H7 (cell line): ENCODE results near the gene CLDN5. TPM values are rescaled to one million over a fixed set of nuclear protein-coding genes. Genes with fewer than 3 reads are reported as not detected.
"Not testable (repeated sequence)": the region's sequence is repeated elsewhere in the genome, so short reads cannot be mapped to it uniquely, and the experiment has no call there.

Source experiments
- DNase-seq: peaks from one replicate; pipeline ENCODE4 v3.0.0; 2012
- H3K27me3 ChIP-seq: 2 replicates; pipeline ENCODE4 v1.6.0; 2011; ENCODE audit warnings: mild to moderate bottlenecking, low read length; ENCODE audit not compliant: control insufficient read depth, insufficient read depth
- H3K36me3 ChIP-seq: replicated peaks from 2 replicates; pipeline ENCODE4 v1.5.1; 2011; ENCODE audit warnings: low read length; ENCODE audit not compliant: control insufficient read depth, insufficient read depth
- H3K4me3 ChIP-seq: 2 replicates; pipeline ENCODE4 v1.5.1; 2011; ENCODE audit warnings: low read depth, mild to moderate bottlenecking, control low read depth, low read length, moderate library complexity; ENCODE audit not compliant: insufficient read depth
- total RNA-seq: library from RNA; depleted of rRNA; stranded (reverse); fragments of >200 nt; shearing (Covaris generic); gene quantifications from 2 replicates; pipeline ENCODE4 v1.2.3, GENCODE V29; 2014

Gene CLDN5
- total RNA-seq, 1 experiment from 2014 or later: 3.0 TPM

DNA sequence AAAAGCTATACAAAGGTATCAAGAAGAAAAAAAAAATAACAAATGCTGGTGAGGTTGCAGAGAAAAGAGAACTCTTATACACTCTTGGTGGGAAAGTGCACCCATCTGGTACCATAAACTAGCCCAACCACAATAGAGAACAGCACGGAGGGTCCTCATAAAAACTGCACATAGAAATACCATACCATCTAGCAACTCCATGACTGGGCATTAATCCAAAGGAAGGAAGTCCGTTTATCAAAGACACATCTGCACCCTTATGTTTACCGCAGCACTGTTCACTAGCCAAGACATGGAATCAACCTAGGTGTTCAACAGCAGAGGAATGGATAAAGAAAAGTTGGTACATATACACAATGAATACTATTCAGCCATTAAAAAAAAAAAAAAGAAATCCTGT, 10.8 kb upstream of the CLDN5 start:
- DNase-seq: no peak
- Histone ChIP-seq H3K27me3 (no peaks in the 10 kb centered on the region), H3K36me3 (no peaks in the 10 kb centered on the region), H3K4me3 (no peak overlapping the region)

DNA sequence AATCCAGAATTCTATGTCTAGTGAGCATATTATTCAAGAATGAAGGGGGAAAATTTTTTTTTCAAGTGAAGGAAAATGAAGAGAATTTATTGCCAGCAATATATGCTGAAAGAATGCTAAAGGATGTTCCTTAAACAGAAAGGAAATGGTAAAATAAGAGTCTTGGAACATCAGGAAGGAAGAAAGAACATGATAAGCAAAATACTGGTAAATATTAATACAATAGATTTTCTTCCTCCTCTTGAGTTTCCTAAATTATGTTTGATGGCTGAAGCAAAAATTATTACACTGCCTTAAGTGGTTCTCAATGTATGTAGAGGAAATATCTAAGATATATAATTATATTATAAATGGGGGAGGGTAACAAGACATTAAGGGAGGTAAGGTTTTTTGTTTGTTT, 9.6 kb upstream of the CLDN5 start:
- Histone ChIP-seq H3K27me3 (no peaks in the 10 kb centered on the region), H3K36me3 (no peaks in the 10 kb centered on the region), H3K4me3 (no peak overlapping the region)
- no peak for DNase-seq

DNA sequence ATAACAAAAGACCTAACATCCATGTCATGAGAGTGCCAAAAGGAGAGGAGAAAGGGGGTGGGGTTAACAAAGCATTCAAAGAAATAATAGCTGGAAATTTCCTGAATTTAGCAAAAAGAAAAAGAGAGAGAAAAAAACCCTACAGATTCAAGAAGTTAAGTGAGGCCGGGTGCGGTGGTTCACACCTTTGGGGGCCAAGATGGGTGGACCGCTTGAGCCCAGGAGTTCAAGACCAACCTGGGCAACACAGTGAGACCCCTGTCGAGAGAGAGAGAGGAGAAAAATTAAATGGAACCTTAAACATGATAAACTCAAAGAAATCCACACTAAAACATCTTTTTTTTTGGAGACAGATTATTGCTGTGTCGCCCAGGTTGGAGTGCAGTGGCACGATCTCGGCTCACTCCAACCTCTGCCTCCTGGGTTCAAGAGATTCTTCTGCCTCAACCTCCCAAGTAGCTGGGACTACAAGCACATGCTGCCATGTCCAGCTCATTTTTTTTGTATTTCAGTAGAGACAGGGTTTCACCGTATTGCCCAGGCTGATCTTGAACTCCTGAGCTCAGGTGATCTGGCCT, 8.9 kb upstream of the CLDN5 start:
- no peaks in the 10 kb centered on the region for H3K27me3 ChIP-seq
- H3K36me3 ChIP-seq: no peaks in the 10 kb centered on the region
- no peak for DNase-seq
- H3K4me3 ChIP-seq: no peak overlapping the region

DNA sequence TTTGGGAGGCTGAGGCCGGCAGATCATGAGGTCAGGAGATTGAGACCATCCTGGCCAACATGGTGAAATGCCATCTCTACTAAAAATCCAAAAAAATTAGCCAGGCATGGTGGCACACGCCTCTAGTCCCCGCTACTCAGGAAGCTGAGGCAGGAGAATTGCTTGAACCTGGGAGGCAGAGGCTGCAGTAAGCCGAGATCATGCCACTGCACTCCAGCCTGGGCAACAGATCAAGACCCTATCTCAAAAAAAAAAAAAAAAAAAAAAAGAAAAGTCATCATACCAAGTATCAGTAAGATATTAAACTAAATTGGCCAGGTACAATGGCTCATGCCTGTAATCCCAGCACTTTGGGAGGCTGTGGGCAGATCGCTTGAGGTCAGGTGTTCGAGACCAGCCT, 7.1 kb upstream of the CLDN5 start:
- DNase-seq, H3K27me3 ChIP-seq, H3K4me3 ChIP-seq, H3K36me3 ChIP-seq: not testable (repeated sequence)

DNA sequence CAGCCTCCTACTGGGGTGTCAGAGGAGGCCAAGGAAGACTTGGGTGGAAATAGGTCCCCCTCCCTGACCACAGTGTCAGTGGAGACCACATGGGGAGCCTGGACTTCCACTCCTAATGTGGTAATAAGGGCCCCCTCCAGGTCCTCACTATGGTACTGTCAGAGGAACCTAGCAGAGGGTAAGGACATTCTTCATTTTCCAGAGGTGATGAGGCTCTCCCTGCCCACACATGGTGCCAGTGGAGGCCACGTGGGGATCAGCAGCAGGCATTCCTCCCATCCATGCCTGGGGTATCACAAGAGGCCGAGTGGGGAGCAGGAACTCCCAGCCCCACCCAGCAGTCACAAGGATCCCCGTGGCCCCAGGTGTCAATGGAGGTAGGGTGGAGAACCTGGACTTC, 6.5 kb upstream of the CLDN5 start:
- H3K4me3 ChIP-seq: no peak overlapping the region
- no peaks in the 10 kb centered on the region for H3K36me3 ChIP-seq
- H3K27me3 ChIP-seq: peaks cover 1% of the 10 kb centered on the region
- no peak for DNase-seq

DNA sequence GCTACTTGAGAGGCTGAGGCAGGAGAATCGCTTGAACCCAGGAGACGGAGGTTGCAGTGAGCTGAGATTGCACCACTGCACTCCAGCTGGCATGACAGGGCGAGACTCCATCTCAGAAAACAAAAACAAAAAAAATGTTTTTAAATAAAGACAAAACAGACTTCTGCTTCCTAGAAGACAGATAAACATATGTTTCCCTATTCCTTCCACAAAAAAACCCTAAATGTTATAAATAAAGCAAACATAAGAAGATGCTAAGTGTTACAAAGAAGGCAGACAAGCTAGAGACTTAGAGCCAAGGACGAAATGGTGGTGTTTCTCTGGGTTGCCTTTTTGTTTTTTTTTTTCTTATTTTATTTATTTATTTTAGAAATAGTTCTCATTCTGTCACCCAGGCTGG, 5.6 kb upstream of the CLDN5 start:
- DNase-seq: no peak
- H3K27me3 ChIP-seq: peaks cover 7% of the 10 kb centered on the region

DNA sequence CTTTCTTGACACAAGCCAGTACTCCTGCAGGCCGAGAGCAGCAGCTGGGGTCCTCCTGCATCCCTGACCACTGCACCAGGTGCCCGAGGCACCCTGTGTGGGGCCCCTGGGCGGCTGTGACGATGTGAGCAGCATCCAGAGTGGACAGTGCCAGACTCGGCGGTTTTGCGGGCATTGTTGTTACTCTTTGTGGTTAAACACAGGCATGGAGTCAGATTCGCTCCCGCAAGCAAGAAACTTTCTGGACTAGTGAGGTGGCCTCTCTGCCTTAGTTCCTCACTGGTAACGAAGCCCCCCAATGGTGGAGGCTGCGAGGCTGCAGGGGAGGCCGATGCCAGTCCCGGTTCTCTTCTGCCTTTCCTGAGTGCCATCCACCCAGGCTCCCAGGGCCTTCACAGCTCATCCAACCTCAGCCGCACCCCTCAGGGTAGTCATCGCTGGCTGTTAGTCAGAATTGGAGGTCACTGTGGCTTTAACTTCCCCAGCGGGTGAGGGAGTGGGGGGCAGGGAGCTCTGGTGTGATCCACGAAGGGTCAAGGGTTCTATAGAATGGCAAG, 3.7 kb upstream of the CLDN5 start:
- H3K27me3 ChIP-seq: peaks cover 25% of the 10 kb centered on the region
- H3K4me3 ChIP-seq: no peak overlapping the region
- DNase-seq: no peak
- no peaks in the 10 kb centered on the region for H3K36me3 ChIP-seq

More for the DNA sequence above, 5.6 kb upstream of the CLDN5 start:
- Histone ChIP-seq H3K4me3 (no peak overlapping the region), H3K36me3 (no peaks in the 10 kb centered on the region)

DNA sequence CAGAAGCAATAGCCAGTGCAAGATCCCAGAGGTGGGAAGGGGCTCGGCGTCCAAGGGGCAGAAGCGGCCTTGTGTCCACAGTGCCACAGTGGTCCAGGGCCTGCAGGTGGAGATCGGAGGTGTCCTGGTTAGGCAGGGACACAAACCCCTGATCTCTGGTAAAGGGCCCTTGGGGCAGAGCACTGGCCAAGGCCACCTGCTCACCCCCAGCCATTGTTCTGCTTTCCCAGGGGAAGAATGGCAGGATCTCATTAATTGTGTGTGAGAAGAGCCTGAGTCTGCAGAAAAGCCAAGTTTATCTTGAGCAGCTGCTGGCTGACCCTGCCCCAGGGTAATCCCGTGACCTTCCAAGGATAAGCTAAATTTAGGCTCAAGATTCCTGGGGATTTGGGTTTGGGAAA, 3.1 kb upstream of the CLDN5 start:
- Histone ChIP-seq H3K4me3 (no peak overlapping the region), H3K36me3 (no peaks in the 10 kb centered on the region)

DNA sequence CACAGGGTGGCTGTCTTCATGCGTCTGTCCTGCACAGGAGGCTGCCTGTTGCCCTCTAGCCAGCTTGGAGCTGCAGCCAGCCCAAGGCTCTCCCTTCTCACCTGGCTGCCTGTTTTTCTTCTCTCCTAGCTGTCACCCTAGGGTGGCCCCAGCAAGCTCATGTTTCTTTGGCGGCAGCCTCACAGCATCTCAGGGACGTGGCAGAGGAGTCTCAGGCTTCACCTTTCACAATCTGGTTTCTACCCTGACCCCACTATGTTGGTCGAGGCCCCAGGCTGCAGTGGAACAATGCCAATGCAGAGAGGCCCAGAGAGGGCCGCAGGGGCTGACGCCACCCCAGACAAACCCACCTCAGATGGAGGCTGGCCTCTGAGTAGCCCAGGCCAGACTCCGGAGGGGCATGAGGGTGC, 2.5 kb upstream of the CLDN5 start:
- DNase-seq: no peak
- H3K27me3 ChIP-seq: peaks cover 34% of the 10 kb centered on the region
- H3K4me3 ChIP-seq: no peak overlapping the region
- no peaks in the 10 kb centered on the region for H3K36me3 ChIP-seq

More for the DNA sequence above, 3.1 kb upstream of the CLDN5 start:
- peaks cover 31% of the 10 kb centered on the region for H3K27me3 ChIP-seq
- no peak for DNase-seq

DNA sequence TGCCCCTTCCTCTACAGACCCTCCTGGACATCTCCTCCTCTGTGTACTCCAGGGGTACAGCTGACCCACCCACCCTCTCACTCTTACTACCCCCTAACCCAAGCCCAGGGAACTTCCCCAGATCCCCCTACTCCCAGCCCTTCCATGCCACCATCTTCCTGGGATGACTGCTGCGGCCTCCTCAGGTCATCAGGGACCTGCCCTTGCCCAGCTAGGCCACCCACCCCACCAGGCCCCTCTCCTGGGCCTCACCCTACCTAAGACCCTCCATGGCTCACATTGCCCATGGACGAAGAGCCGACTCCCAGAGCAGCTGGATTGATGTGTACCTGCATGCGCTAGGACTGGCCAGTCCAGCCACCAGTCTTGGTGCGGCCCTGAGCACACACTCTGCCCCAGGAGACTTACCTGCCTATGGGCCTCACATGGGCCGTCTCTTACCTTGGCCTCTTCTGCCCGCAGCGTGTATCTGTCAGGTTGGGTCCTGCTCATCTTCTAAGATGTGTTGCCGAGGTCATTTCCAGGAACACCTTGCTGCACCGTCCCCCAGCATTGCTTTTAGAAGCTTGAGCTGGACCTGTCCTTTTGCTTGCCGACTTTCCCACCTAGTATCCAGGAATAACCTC, 2.0 kb upstream of the CLDN5 start:
- Histone ChIP-seq H3K36me3 (no peaks in the 10 kb centered on the region; the same call in 1 of the 2 replicates), H3K4me3 (no peak overlapping the region), H3K27me3 (peaks cover 35% of the 10 kb centered on the region)
- DNase-seq: no peak

DNA sequence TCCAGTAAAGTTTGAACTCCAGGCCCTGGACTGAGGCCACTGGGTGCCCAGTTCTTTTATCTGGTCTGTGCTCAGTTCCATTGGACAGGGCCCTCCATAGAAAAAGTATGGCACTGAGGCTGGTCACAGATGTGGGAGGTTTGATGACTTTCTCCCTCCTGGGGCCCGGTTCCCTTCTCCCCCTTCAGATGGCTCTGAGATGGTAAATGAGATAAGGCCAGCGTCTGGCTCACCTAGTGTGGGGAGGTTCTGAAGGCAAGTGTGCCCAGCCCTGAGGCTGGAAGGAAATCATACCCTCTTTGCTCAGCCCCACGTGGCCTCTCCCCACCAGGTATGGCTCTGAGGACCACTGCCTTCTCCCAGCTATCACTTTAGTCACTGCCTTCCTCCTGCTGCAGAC, 1.5 kb upstream of the CLDN5 start:
- Histone ChIP-seq H3K4me3 (no peak overlapping the region), H3K27me3 (peaks cover 35% of the 10 kb centered on the region), H3K36me3 (no peaks in the 10 kb centered on the region; the same call in 1 of the 2 replicates)
- DNase-seq: no peak

DNA sequence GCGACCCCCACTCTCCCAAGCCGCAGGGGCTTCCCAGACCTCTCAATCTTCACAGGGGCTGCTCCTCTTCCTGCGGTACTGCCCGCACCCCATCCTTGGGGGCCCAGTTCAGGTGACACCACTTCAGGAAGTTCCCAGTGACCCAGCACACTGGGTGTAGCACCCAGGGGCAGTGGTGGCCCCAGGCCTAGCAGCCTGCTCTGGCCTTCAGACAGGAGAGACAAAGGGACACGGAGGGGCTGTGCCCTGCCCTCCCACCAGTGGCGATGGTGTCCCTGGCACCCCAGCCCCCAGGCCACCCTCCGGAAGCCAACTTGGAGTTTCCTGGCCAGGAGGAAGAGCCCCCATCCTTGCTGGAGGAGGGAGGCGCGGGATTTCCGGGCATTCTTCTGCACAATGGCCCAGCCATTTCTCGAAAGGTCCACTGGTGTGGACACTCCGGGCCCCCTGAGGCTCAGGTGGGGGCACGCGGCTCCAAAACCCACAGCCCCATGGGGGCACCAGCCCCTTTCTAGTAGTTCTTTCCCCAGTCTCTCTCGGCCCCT, 978 bp upstream of the CLDN5 start:
- H3K36me3 ChIP-seq: no peaks in the 10 kb centered on the region; the same call in 1 of the 2 replicates
- no peak for DNase-seq
- peaks cover 35% of the 10 kb centered on the region for H3K27me3 ChIP-seq
- no peak overlapping the region for H3K4me3 ChIP-seq

DNA sequence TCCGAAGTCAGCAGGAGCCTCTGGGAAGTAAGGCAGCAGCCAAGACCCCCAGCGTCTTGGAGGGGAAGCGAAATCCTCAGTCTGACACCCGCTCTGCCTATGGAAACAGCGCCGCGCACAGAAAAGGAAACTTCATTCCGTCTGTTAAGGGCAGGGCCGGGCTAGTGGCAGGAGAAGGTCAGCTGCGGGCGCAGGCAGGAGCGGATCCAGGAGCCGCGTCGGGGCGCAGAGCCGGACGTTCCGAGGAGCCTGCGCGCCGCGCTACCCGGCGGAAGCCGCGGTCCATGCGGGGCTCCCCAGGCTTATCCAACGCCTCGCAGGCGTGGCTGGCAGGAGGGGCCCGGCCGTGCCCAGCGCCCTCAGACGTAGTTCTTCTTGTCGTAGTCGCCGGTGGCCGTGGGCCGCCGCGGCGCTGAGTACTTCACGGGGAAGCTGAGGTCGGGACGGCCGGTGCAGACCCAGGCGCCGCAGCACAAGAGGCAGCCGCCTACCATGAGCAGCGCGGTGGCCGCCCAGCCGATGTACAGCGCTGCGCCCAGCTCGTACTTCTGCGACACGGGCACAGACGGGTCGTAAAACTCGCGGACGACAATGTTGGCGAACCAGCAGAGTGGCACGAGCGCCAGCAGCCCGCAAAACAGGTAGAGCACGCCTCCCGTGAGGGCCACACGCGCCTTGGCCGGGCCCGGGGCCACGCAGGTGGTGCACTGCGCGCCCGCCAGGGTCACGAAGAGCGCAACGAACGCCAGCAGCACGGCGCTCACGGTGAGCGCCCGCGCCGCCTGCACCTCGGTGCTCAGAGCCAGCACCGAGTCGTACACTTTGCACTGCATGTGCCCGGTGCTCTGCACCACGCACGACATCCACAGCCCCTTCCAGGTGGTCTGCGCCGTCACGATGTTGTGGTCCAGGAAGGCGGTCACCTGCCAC, 705 bp downstream of the CLDN5 start:
- peak overlapping the region; percentile 53 for H3K4me3 ChIP-seq
- no peaks in the 10 kb centered on the region; the same call in 1 of the 2 replicates for H3K36me3 ChIP-seq
- H3K27me3 ChIP-seq: peaks cover 35% of the 10 kb centered on the region
- DNase-seq: peak; percentile 89

DNA sequence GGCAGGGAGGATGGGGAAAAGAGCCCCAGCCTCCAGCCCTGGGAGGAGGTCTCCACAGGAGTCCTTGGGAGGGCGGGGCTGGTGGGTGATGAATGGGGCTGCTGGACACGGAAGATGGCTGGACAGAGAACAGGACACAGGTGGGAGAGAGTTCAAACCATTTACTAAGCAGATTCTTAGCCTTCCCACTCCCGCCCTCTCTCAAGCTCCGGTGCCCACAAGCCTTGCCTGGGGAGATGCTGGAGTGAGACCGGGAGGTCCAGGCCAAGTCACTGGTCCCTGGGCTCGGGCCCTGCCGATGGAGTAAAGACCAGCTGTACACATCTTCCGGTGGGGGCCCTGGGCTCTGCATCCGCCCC, 1.4 kb downstream of the CLDN5 start:
- H3K36me3 ChIP-seq: no peaks in the 10 kb centered on the region; the same call in 1 of the 2 replicates
- DNase-seq: no peak
- H3K27me3 ChIP-seq: peaks cover 35% of the 10 kb centered on the region
- peak overlapping the region; percentile 53; the same call in 1 of the 2 replicates for H3K4me3 ChIP-seq
